MM.1S (cell line): ENCODE measurements around the gene GSKIP.

Experiments
- DNase-seq: peaks from one replicate; pipeline ENCODE4 v3.0.0-alpha.2; 2015
- H2AFZ ChIP-seq: fragments of 300-600 bp; sonication (generic); 2 replicates; pipeline ENCODE4 v1.6.0; 2016; ENCODE audit warnings: antibody characterized with exemption, low read length
- H3F3A ChIP-seq: fragments of 300-600 bp; sonication (generic); 2 replicates; pipeline ENCODE4 v1.6.1; 2016; ENCODE audit warnings: mild to moderate bottlenecking, antibody characterized with exemption, low read length, moderate library complexity, mixed read lengths; ENCODE audit not compliant: insufficient read depth
- H3K27ac ChIP-seq: fragments of 300-600 bp; sonication (generic); 2 replicates; pipeline ENCODE4 v1.5.1; 2016; ENCODE audit warnings: mild to moderate bottlenecking, low read length
- H3K27me3 ChIP-seq: fragments of 300-600 bp; sonication (generic); replicated peaks from 2 replicates; pipeline ENCODE4 v1.6.0; 2016; ENCODE audit warnings: low read length; ENCODE audit not compliant: insufficient read depth
- H3K36me3 ChIP-seq: fragments of 300-600 bp; sonication (generic); replicated peaks from 2 replicates; pipeline ENCODE4 v1.6.1; 2016; ENCODE audit warnings: mild to moderate bottlenecking, low read length, mixed read lengths; ENCODE audit not compliant: insufficient read depth
- H3K4me1 ChIP-seq: fragments of 300-600 bp; sonication (generic); 2 replicates; pipeline ENCODE4 v1.6.1; 2016; ENCODE audit warnings: low read length, mixed read lengths
- H3K4me2 ChIP-seq: fragments of 300-600 bp; sonication (generic); 2 replicates; pipeline ENCODE4 v1.6.0; 2016; ENCODE audit warnings: low read depth, low read length
- H3K4me3 ChIP-seq: fragments of 300-600 bp; sonication (generic); 2 replicates; pipeline ENCODE4 v1.5.1; 2016; ENCODE audit warnings: low read length, mixed read lengths
- H3K79me2 ChIP-seq: fragments of 300-600 bp; sonication (generic); 2 replicates; pipeline ENCODE4 v1.6.1; 2016; ENCODE audit warnings: mixed run types, low read length, mixed read lengths
- H3K9ac ChIP-seq: fragments of 300-600 bp; sonication (generic); 2 replicates; pipeline ENCODE4 v1.6.1; 2016; ENCODE audit warnings: low read length, mixed read lengths
- H3K9me2 ChIP-seq: fragments of 300-600 bp; sonication (generic); replicated peaks from 2 replicates; pipeline ENCODE4 v1.6.1; 2016; ENCODE audit warnings: mild to moderate bottlenecking, low read length, mixed read lengths; ENCODE audit not compliant: insufficient read depth
- H3K9me3 ChIP-seq: fragments of 300-600 bp; sonication (generic); replicated peaks from 2 replicates; pipeline ENCODE4 v1.6.1; 2016; ENCODE audit warnings: mild to moderate bottlenecking, low read length, mixed read lengths; ENCODE audit not compliant: insufficient read depth
- H4K20me1 ChIP-seq: fragments of 300-600 bp; sonication (generic); 2 replicates; pipeline ENCODE4 v1.6.1; 2016; ENCODE audit warnings: mild to moderate bottlenecking, low read length, moderate library complexity, mixed read lengths; ENCODE audit not compliant: insufficient read depth
- CTCF ChIP-seq: fragments of 300-600 bp; sonication (generic); IDR thresholded peaks from 2 replicates; pipeline ENCODE4 v1.5.1; 2016; ENCODE audit warnings: antibody characterized with exemption, low read length, mixed read lengths
- EZH2 ChIP-seq: fragments of 300-600 bp; sonication (generic); optimal IDR thresholded peaks from 2 replicates; pipeline ENCODE3; 2017; ENCODE audit warnings: low read depth, mild to moderate bottlenecking, antibody characterized with exemption, low read length, mixed read lengths
- EZH2phosphoT487 ChIP-seq: fragments of 300-600 bp; sonication (generic); IDR thresholded peaks from 2 replicates; pipeline ENCODE4 v1.6.1; 2018; ENCODE audit warnings: antibody characterized with exemption, low read length

Gene GSKIP

GRCh38 chr14:96380735-96381134 is 17.4 kb downstream of the GSKIP start:
- no peak overlapping the region; the same call in 1 of the 2 replicates for H3K4me3 ChIP-seq
- H2AFZ ChIP-seq: no peak overlapping the region
- H3K27ac ChIP-seq: peak overlapping the region; percentile 59; the same call in 1 of the 2 replicates
- no peaks in the 10 kb centered on the region for H3K27me3 ChIP-seq
- TF ChIP-seq EZH2phosphoT487: no peak
- TF ChIP-seq EZH2: no peak
- no peak for TF ChIP-seq CTCF
- H3K4me1 ChIP-seq: no peaks in the 10 kb centered on the region; the same call in 1 of the 2 replicates
- H3K79me2 ChIP-seq: no peaks in the 10 kb centered on the region
- no peak overlapping the region for H3K9ac ChIP-seq
- peak overlapping the region; percentile 45; the same call in 1 of the 2 replicates for H3K4me2 ChIP-seq
- DNase-seq: peak; percentile 78
- H3K9me3 ChIP-seq: no peaks in the 10 kb centered on the region
- peaks cover 3% of the 10 kb centered on the region; the same call in 1 of the 2 replicates for H3F3A ChIP-seq
- no peaks in the 10 kb centered on the region for H4K20me1 ChIP-seq
- H3K9me2 ChIP-seq: no peaks in the 10 kb centered on the region
- H3K36me3 ChIP-seq: no peaks in the 10 kb centered on the region

GRCh38 chr14:96383445-96383844 is 20.1 kb downstream of the GSKIP start:
- Histone ChIP-seq H3K79me2 (no peaks in the 10 kb centered on the region), H3K27me3 (no peaks in the 10 kb centered on the region), H3K4me1 (no peaks in the 10 kb centered on the region; the same call in 1 of the 2 replicates), H3K9ac (no peak overlapping the region), H3K9me3 (no peaks in the 10 kb centered on the region), H3K4me3 (no peak overlapping the region), H3K27ac (no peak overlapping the region), H3K36me3 (no peaks in the 10 kb centered on the region), H2AFZ (no peak overlapping the region), H3K9me2 (no peaks in the 10 kb centered on the region), H3K4me2 (no peak overlapping the region), H3F3A (peaks cover 3% of the 10 kb centered on the region; the same call in 1 of the 2 replicates), H4K20me1 (no peaks in the 10 kb centered on the region)
- DNase-seq: no peak
- TF ChIP-seq CTCF (no peak), EZH2phosphoT487 (no peak), EZH2 (no peak)

GRCh38 chr14:96384053-96384452 is 20.7 kb downstream of the GSKIP start:
- Histone ChIP-seq H3K79me2 (no peaks in the 10 kb centered on the region), H3K4me1 (no peaks in the 10 kb centered on the region; the same call in 1 of the 2 replicates), H3F3A (peaks cover 3% of the 10 kb centered on the region; the same call in 1 of the 2 replicates), H3K9me2 (no peaks in the 10 kb centered on the region), H3K9ac (no peak overlapping the region), H3K27me3 (no peaks in the 10 kb centered on the region), H2AFZ (no peak overlapping the region), H3K36me3 (no peaks in the 10 kb centered on the region), H3K27ac (no peak overlapping the region), H4K20me1 (no peaks in the 10 kb centered on the region), H3K9me3 (no peaks in the 10 kb centered on the region), H3K4me2 (no peak overlapping the region), H3K4me3 (no peak overlapping the region)
- no peak for DNase-seq
- TF ChIP-seq EZH2: no peak
- TF ChIP-seq CTCF: no peak
- no peak for TF ChIP-seq EZH2phosphoT487
